Ureter (tissue), 1 donor: ENCODE results near the gene ATP13A5. TPM values are rescaled to one million over a fixed set of nuclear protein-coding genes. Genes with fewer than 3 reads are reported as not detected.

ENCODE experiments used
- DNase-seq: peaks from one replicate; pipeline ENCODE4 v3.0.0-alpha.2; 2020; ENCODE audit warnings: low spot score
- total RNA-seq: library from RNA; stranded (reverse); gene quantifications from one replicate; pipeline ENCODE4 v1.2.4, GENCODE V29; 2023
- donor health status: DM: yes; HTN: yes; CAD: no.

The ATP13A5 gene
- total RNA-seq, 1 donor from 2014 or later: not detected

GRCh38 chr3:193269343-193270028 is 109.1 kb downstream of the ATP13A5 start:
- DNase-seq: no peak

- DNase-seq: no peak
These were observed 115.8 kb downstream of the ATP13A5 start for GRCh38 chr3:193262707-193263106.

- DNase-seq: no peak
These were observed 116.6 kb downstream of the ATP13A5 start for GRCh38 chr3:193261970-193262369.

- no peak for DNase-seq
These were observed 124.4 kb downstream of the ATP13A5 start for GRCh38 chr3:193253986-193254660.

- DNase-seq: no peak
These were observed 128.1 kb downstream of the ATP13A5 start for GRCh38 chr3:193250492-193250891.

- DNase-seq: no peak
These were observed 129.6 kb downstream of the ATP13A5 start for GRCh38 chr3:193248848-193249468.

- DNase-seq: no peak
These were observed 135.0 kb downstream of the ATP13A5 start for GRCh38 chr3:193243571-193243970.

GRCh38 chr3:193241716-193242115 is 136.8 kb downstream of the ATP13A5 start:
- DNase-seq: no peak

- peak; percentile 54 for DNase-seq
These were observed 137.5 kb downstream of the ATP13A5 start, which contains the start of gene PLAAT1 for GRCh38 chr3:193240850-193241706. TSS of gene PLAAT1 (plus strand) at chr3:193241222. CDS start at chr3:193255651, 14,429 bp downstream.

GRCh38 chr3:193240436-193240849 is 138.1 kb downstream of the ATP13A5 start:
- DNase-seq: no peak

GRCh38 chr3:193237030-193237429 is 141.5 kb downstream of the ATP13A5 start:
- DNase-seq: no peak

GRCh38 chr3:193236599-193236998 is 142.0 kb downstream of the ATP13A5 start:
- DNase-seq: no peak

- no peak for DNase-seq
These were observed 147.4 kb downstream of the ATP13A5 start for GRCh38 chr3:193231201-193231600.

- DNase-seq: no peak
These were observed 147.9 kb downstream of the ATP13A5 start for GRCh38 chr3:193230610-193231009.

GRCh38 chr3:193229851-193230420 is 148.6 kb downstream of the ATP13A5 start:
- no peak for DNase-seq

- DNase-seq: no peak
These were observed 150.3 kb downstream of the ATP13A5 start for GRCh38 chr3:193228206-193228605.

- DNase-seq: no peak
These were observed 153.0 kb downstream of the ATP13A5 start for GRCh38 chr3:193225302-193226125.
